ENCODE data around the gene FYN.

GRCh38 chr6:111844376-111844775, 28.9 kb downstream of the FYN start:
- TF ChIP-seq CTCF (IDR thresholded peaks at IDR 0.05): no peak
- TF ChIP-seq POLR2A (IDR thresholded peaks at IDR 0.05): no peak
